GM10248 (cell line): ENCODE measurements around the gene TRPV6.

ENCODE experiments used
- CTCF ChIA-PET: fragments of 300-600 bp; sonication (Branson Sonifier 250); formaldehyde crosslinking; extraction: SDS; loops from one replicate; lab custom pipeline; 2021; ENCODE audit warnings: antibody characterized with exemption; lab: Yijun Ruan, JAX
- POLR2A ChIA-PET: fragments of 350-650 bp; sonication (Branson Sonifier 250); formaldehyde crosslinking; extraction: SDS; loops from one replicate; lab custom pipeline; 2020; ENCODE audit warnings: antibody characterized with exemption; lab: Yijun Ruan, JAX
- DNase-seq: peaks from one replicate; pipeline ENCODE4 v3.0.0; 2012; ENCODE audit errors: extremely low spot score
- TF ChIP-seq, protein P1 (sequence below): IDR thresholded peaks from 2 replicates; pipeline ENCODE4 v1.5.1; 2012; ENCODE audit warnings: mild to moderate bottlenecking, low read depth; ENCODE audit errors: extremely low read depth, missing control alignments, control extremely low read depth

The TRPV6 gene

GRCh38 chr7:142879060-142879459 is 6.5 kb downstream of the TRPV6 start:
- POLR2A ChIA-PET: no interaction called here
- TF ChIP-seq, protein P1, sequence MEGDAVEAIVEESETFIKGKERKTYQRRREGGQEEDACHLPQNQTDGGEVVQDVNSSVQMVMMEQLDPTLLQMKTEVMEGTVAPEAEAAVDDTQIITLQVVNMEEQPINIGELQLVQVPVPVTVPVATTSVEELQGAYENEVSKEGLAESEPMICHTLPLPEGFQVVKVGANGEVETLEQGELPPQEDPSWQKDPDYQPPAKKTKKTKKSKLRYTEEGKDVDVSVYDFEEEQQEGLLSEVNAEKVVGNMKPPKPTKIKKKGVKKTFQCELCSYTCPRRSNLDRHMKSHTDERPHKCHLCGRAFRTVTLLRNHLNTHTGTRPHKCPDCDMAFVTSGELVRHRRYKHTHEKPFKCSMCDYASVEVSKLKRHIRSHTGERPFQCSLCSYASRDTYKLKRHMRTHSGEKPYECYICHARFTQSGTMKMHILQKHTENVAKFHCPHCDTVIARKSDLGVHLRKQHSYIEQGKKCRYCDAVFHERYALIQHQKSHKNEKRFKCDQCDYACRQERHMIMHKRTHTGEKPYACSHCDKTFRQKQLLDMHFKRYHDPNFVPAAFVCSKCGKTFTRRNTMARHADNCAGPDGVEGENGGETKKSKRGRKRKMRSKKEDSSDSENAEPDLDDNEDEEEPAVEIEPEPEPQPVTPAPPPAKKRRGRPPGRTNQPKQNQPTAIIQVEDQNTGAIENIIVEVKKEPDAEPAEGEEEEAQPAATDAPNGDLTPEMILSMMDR: no peak
- no peak for DNase-seq
- CTCF ChIA-PET: interaction anchor here (0.9 to 4.8 kb wide), 16 partner anchors 8 to 336 kb away, joined by 3 to 39 read pairs (median 6); partner anchors contain the start of gene EPHB6

- ChIA-PET POLR2A (no interaction called here), CTCF (interaction anchor here (1.2 to 4.8 kb wide), 5 partner anchors 12 to 337 kb away, joined by 3 to 23 read pairs (median 3); no protein-coding TSS in a partner anchor)
- no peak for DNase-seq
- TF ChIP-seq, protein P1: no peak
Observed at GRCh38 chr7:142878315-142878714, 7.2 kb downstream of the TRPV6 start.

- ChIA-PET CTCF (interaction anchor here (1.2 to 1.4 kb wide), 2 partner anchors 126 to 289 kb away, joined by 3 read pairs; no protein-coding TSS in a partner anchor), POLR2A (no interaction called here)
- no peak for DNase-seq
- TF ChIP-seq, protein P1: no peak
Observed at GRCh38 chr7:142876991-142877910, 8.3 kb downstream of the TRPV6 start.

DNA sequence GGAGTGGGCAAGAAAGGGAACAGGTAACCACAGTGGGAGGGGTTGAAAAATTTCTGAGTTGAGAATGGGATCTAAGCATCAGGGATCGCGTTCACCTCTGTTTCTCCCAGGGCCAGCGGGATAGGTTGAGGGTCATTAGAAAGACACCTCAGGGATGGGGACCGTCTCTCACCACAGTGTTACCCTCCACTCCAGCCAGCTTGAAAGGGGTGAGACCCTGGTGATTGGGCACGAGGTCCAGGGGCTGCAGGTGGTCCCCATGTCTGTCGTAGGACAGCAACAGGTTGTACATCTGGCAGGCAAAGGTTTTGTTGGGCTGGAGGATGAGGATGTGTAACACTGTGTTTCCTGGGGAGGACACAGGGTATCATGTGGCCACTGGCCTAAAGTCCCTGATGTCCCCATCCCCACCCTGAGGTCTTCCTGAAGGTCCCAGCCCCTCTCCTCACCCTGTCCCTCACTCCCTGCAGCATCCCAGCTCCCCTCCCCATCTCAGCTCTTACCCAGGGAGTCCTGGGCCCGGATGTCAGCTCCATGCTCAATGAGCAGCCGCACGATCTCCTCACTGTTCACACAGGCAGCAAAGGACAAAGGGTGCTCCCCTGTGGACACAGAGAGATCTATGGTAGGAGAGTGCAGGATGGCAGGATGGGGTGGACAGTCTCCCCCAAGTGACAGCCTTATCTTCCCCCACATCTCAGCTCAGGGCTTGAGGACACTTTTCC is 9.1 kb downstream of the TRPV6 start:
- TF ChIP-seq, protein P1: no peak
- DNase-seq: no peak
- POLR2A ChIA-PET: no interaction called here
- CTCF ChIA-PET: no interaction called here

DNA sequence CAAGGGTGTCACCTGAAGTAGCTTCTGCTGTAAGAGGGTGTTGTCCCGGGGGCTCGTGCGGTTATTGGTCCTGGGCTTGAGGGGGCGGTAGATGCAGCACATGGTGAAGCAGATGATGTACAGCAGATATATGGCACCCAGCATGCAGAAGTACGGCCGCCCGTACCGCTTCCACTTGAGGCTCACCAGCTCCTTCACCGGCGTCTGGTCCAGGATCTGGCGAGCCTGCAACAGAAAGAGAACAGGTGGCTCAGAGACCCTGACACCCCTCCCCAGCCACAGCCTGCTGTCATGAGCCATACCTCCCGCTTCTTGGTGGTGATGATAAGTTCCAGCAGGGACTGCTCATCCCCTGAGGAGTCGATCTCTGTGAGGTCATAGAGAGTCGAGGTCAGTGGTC is 10.1 kb downstream of the TRPV6 start:
- ChIA-PET POLR2A (no interaction called here), CTCF (interaction anchor here (1.0 to 4.1 kb wide), 3 partner anchors 127 to 340 kb away, joined by 3 to 25 read pairs (median 4); no protein-coding TSS in a partner anchor)
- DNase-seq: no peak
- TF ChIP-seq, protein P1: no peak

GRCh38 chr7:142874837-142875236 is 10.7 kb downstream of the TRPV6 start:
- no peak for DNase-seq
- TF ChIP-seq, protein P1: no peak
- CTCF ChIA-PET: interaction anchor here (0.8 to 4.1 kb wide), 4 partner anchors 54 to 340 kb away, joined by 3 to 25 read pairs (median 4); no protein-coding TSS in a partner anchor
- POLR2A ChIA-PET: no interaction called here
